Fibroblast of mammary gland (primary cell): ENCODE results near the gene NHLRC1.
"Not testable (repeated sequence)": the region's sequence is repeated elsewhere in the genome, so short reads cannot be mapped to it uniquely, and the experiment has no call there.

ENCODE experiments used
- DNase-seq: peaks from one replicate; pipeline ENCODE4 v3.0.0-alpha.2; 2010; ENCODE audit warnings: low read depth
- H3K4me3 ChIP-seq: 2 replicates; pipeline ENCODE4 v1.5.1; 2011; ENCODE audit warnings: low read depth, mild to moderate bottlenecking, low read length, moderate library complexity; ENCODE audit not compliant: control insufficient read depth
- CTCF ChIP-seq: conservative IDR thresholded peaks from 2 replicates; pipeline ENCODE4 v1.5.1; 2011; ENCODE audit warnings: low read depth, low read length, inconsistent platforms; ENCODE audit not compliant: control insufficient read depth, insufficient read depth

The NHLRC1 gene

GRCh38 chr6:18151801-18152200, 29.3 kb upstream of the NHLRC1 start:
- TF ChIP-seq CTCF, result no peak

GRCh38 chr6:18151391-18151790, 28.9 kb upstream of the NHLRC1 start:
- DNase-seq, H3K4me3 ChIP-seq: not testable (repeated sequence)

More at GRCh38 chr6:18151801-18152200, 29.3 kb upstream of the NHLRC1 start:
- no peak overlapping the region for H3K4me3 ChIP-seq
- DNase-seq, result no peak

- H3K4me3 ChIP-seq, result no peak overlapping the region
- peak; percentile 98 for DNase-seq
- no peak for TF ChIP-seq CTCF
Measured at GRCh38 chr6:18148304-18149025, 26.0 kb upstream of the NHLRC1 start.

GRCh38 chr6:18147616-18148015, 25.1 kb upstream of the NHLRC1 start:
- no peak for DNase-seq
- no peak for TF ChIP-seq CTCF
- no peak overlapping the region for H3K4me3 ChIP-seq

GRCh38 chr6:18147160-18147559, 24.7 kb upstream of the NHLRC1 start:
- DNase-seq, result peak; percentile 79
- no peak overlapping the region for H3K4me3 ChIP-seq
- no peak for TF ChIP-seq CTCF

GRCh38 chr6:18142591-18142861, 20.0 kb upstream of the NHLRC1 start:
- no peak for DNase-seq
- no peak overlapping the region for H3K4me3 ChIP-seq
- TF ChIP-seq CTCF, result no peak

GRCh38 chr6:18141805-18142590, 19.5 kb upstream of the NHLRC1 start:
- no peak for DNase-seq
- no peak overlapping the region for H3K4me3 ChIP-seq
- TF ChIP-seq CTCF, result no peak
